CD8-positive, alpha-beta memory T cell (primary cell): ENCODE results near the gene BRME1. TPM values are rescaled to one million over a fixed set of nuclear protein-coding genes. Genes with fewer than 3 reads are reported as not detected.

ENCODE experiments used
- CTCF ChIA-PET: fragments of 350-600 bp; sonication (Branson Sonifier 250); formaldehyde crosslinking; loops from one replicate; lab custom pipeline; 2021; ENCODE audit warnings: antibody characterized with exemption; lab: Charles Lee
- POLR2A ChIA-PET: fragments of 350-600 bp; sonication (Branson Sonifier 250); formaldehyde crosslinking; loops from one replicate; lab custom pipeline; 2021; ENCODE audit warnings: antibody characterized with exemption; lab: Charles Lee
- DNase-seq, 5 donors: peaks; one replicate each; pipeline versions ENCODE4 v3.0.0 to v3.0.0-alpha.2; 2020 to 2022; ENCODE audit warnings: mixed read lengths in 1 of 5
- H3K27ac ChIP-seq: one replicate; pipeline ENCODE4 v1.7.0; 2013; ENCODE audit warnings: low read depth, mild to moderate bottlenecking, low read length, moderate library complexity
- H3K27me3 ChIP-seq: 2 replicates; pipeline ENCODE4 v1.7.0; 2013; ENCODE audit warnings: low read length, mild to moderate bottlenecking; ENCODE audit not compliant: insufficient read depth, poor library complexity, severe bottlenecking
- H3K36me3 ChIP-seq: 2 replicates; pipeline ENCODE4 v1.7.0; 2013; ENCODE audit warnings: mild to moderate bottlenecking, low read length, moderate library complexity; ENCODE audit not compliant: insufficient read depth
- H3K4me1 ChIP-seq: 2 replicates; pipeline ENCODE4 v1.7.0; 2013; ENCODE audit warnings: mild to moderate bottlenecking, low read length, moderate library complexity; ENCODE audit not compliant: insufficient read depth
- H3K4me3 ChIP-seq: 2 replicates; pipeline ENCODE4 v1.7.0; 2013; ENCODE audit warnings: mild to moderate bottlenecking, low read length
- H3K9me3 ChIP-seq: 2 replicates; pipeline ENCODE4 v1.7.0; 2013; ENCODE audit warnings: mild to moderate bottlenecking, low read length
- H3K27ac Mint-ChIP-seq, 8 donors: one replicate each; pipeline ENCODE4 v1.8.0; 2020 to 2021; ENCODE audit warnings: mixed read lengths in 8 of 8, mild to moderate bottlenecking in 6 of 8, inconsistent platforms in 3 of 8, moderate library complexity in 3 of 8
- H3K27me3 Mint-ChIP-seq, 2 donors: one replicate each; pipeline ENCODE4 v1.8.0; 2020 to 2021; ENCODE audit warnings: mixed read lengths in 2 of 2, mild to moderate bottlenecking in 1 of 2, moderate library complexity in 1 of 2
- H3K36me3 Mint-ChIP-seq, 3 donors: one replicate each; pipeline ENCODE4 v1.8.0; 2020 to 2021; ENCODE audit warnings: mixed read lengths in 3 of 3, inconsistent platforms in 1 of 3, mild to moderate bottlenecking in 1 of 3
- H3K4me1 Mint-ChIP-seq, 3 donors: one replicate each; pipeline ENCODE4 v1.8.0; 2020 to 2021; ENCODE audit warnings: mixed read lengths in 3 of 3, inconsistent platforms in 1 of 3, mild to moderate bottlenecking in 1 of 3
- H3K4me3 Mint-ChIP-seq, 7 donors: one replicate each; pipeline ENCODE4 v1.8.0; 2020 to 2021; ENCODE audit warnings: mixed read lengths in 7 of 7, mild to moderate bottlenecking in 6 of 7, moderate library complexity in 4 of 7, inconsistent platforms in 2 of 7
- H3K9me3 Mint-ChIP-seq, 5 donors: one replicate each; pipeline ENCODE4 v1.8.0; 2020 to 2022; ENCODE audit warnings: mixed read lengths in 5 of 5, mild to moderate bottlenecking in 3 of 5, moderate library complexity in 2 of 5, inconsistent platforms in 1 of 5
- polyA plus RNA-seq: library from polyadenylated mRNA; unstranded; fragments of 300-500 nt; fragmentation: Illumina TruSeq; gene quantifications from one replicate; pipeline ENCODE4 v1.2.3, GENCODE V29; 2021
- total RNA-seq, 2 experiments: library from RNA; stranded (reverse); gene quantifications; one replicate each; pipeline ENCODE4 v1.2.3, GENCODE V29; 2021

Gene BRME1
- total and polyA plus RNA-seq, 3 experiments from 2014 or later: 3.5 to 8.2 (median 6.8) TPM

DNA sequence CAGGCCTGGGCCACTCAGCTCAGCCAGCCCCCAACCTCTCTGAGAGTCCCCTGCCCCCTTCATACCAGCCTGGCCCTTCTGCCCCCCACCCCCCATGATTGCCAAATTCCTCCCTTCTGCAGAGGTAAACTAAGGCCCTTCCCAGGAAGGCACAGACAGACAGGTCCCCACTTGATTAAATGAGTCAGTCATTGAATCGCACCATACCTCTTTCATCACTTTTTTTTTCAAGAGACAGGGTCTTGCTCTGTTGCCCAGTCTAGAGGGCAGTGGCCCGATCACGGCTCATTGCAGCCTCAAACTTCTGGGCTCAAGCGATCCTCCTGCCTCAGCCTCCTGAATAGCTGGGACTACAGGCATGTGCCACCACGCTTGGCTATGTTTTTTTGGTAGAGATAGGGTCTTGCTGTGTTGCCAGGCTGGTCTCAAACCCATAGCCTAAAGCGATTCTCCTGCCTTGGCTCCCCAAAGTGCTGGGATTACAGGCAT lies 26.3 kb upstream of the BRME1 start:
- no peak for DNase-seq
- Mint-ChIP-seq H3K4me3 (no peak overlapping the region), H3K9me3 (no peaks in the 10 kb centered on the region), H3K4me1 (peaks cover 0 to 4% (median 2%) of the 10 kb centered on the region in 3 donors), H3K36me3 (peaks cover 2 to 10% (median 4%) of the 10 kb centered on the region in 3 donors), H3K27me3 (peaks cover 0 to 16% of the 10 kb centered on the region in 2 donors), H3K27ac (peak overlapping the region in 1 of 8 donors; percentile 94)
- Histone ChIP-seq H3K27ac (no peak overlapping the region), H3K36me3 (no peaks in the 10 kb centered on the region), H3K4me1 (no peaks in the 10 kb centered on the region), H3K27me3 (no peaks in the 10 kb centered on the region), H3K4me3 (no peak overlapping the region), H3K9me3 (no peaks in the 10 kb centered on the region)
- CTCF ChIA-PET: interaction anchor here (1.6 kb wide), 1 partner anchor 116 kb away, joined by 4 read pairs; no protein-coding TSS in a partner anchor
- POLR2A ChIA-PET: interaction anchor here (0.8 kb wide), 1 partner anchor 203 kb away, joined by 6 read pairs; no protein-coding TSS in a partner anchor

DNA sequence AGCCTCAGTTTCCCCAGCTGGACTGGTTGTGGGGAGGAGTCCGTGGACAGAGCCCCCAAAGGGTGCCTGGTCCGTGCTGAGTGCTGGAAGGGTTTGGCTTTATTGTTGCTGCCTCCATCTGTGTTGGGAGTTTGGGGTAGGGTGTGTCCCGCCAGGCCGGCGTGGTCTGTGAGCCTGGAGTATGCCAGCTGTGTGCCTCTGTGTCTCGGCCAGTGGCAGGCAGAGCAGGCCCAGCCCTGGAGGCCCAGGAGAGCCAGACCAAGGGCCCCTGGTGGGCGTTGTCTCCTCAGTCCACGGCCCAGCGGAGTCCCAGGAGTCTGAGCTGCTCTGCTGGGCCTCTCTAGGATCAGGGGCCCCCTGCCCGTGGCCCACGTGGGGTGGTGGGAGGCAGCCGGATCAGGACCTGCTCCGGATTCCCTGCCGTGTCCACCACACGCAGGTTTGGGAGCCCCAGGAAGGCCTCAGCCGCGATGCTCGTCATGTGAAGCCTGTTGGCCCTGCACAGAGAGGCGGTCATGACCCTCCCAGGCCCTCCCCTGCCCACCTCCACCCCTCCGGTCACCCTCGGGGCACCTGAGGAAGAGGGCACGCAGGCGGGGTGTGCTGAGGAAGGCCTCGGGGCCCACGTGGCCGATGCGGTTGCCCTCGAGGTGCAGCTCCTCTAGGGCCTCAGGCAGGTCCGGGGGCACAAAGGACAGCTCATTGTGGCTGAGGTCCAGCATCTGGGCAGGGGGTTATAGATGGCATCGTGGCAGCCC lies 25.7 kb upstream of the BRME1 start:
- Histone ChIP-seq H3K4me3 (no peak overlapping the region), H3K9me3 (no peaks in the 10 kb centered on the region), H3K4me1 (no peaks in the 10 kb centered on the region), H3K27ac (no peak overlapping the region), H3K36me3 (no peaks in the 10 kb centered on the region), H3K27me3 (no peaks in the 10 kb centered on the region)
- ChIA-PET POLR2A (interaction anchor here (0.6 kb wide), 1 partner anchor 71 kb away, joined by 3 read pairs; no protein-coding TSS in a partner anchor), CTCF (no interaction called here)
- Mint-ChIP-seq H3K4me3 (no peak overlapping the region), H3K9me3 (no peaks in the 10 kb centered on the region), H3K27ac (no peak overlapping the region), H3K4me1 (peaks cover 0 to 4% (median 2%) of the 10 kb centered on the region in 3 donors), H3K27me3 (peaks cover 0 to 16% of the 10 kb centered on the region in 2 donors), H3K36me3 (peaks cover 2 to 17% (median 4%) of the 10 kb centered on the region in 3 donors)
- no peak for DNase-seq

DNA sequence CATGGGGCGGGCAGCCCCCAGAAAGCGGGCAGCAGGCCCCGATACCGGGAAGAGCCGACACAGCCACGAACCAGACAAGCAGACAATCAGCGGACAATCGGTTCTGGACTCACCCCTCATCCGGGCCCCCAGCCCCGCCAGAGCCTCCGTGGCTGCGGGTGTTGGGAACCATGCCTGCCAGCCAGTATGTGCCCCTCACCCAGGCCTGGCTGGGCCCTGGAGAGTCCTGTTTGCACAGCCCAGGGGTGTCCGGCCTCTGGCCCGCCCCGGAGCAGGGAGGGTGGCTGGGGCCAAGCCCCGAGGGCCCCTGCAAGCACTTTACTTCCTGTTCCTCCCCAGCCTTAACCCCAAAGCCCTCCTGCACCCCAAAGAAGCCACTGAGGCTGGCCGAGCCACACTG lies 24.5 kb upstream of the BRME1 start:
- no peak for DNase-seq
- H3K4me1 ChIP-seq: no peaks in the 10 kb centered on the region
- Mint-ChIP-seq H3K36me3 (peaks cover 3 to 24% (median 4%) of the 10 kb centered on the region in 3 donors), H3K27ac (no peak overlapping the region), H3K27me3 (peaks cover 0 to 16% of the 10 kb centered on the region in 2 donors), H3K4me3 (no peak overlapping the region), H3K9me3 (no peaks in the 10 kb centered on the region), H3K4me1 (peaks cover 0 to 4% (median 2%) of the 10 kb centered on the region in 3 donors)
- no peak overlapping the region for H3K4me3 ChIP-seq
- no peaks in the 10 kb centered on the region for H3K27me3 ChIP-seq
- ChIA-PET CTCF (no interaction called here), POLR2A (no interaction called here)
- H3K9me3 ChIP-seq: no peaks in the 10 kb centered on the region
- H3K36me3 ChIP-seq: no peaks in the 10 kb centered on the region
- no peak overlapping the region for H3K27ac ChIP-seq

DNA sequence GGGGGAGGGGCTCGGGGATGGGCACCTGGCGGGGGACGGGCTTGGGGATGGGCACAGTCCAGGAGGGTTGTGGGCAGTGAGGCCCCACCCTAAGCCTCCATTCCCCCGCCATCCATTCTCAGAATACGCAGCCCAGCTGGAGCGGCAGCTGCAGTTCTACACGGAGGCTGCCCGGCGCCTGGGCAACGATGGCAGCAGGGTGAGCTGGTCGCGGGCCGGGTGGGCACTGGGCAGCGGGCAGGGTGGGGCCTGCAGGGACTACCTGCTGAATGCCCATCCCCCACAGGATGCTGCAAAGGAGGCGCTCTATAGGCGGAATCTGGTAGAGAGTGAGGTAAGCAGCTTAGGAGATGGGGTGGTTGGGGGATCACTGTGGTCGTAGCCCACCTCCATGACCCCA lies 24.0 kb upstream of the BRME1 start:
- H3K9me3 Mint-ChIP-seq: no peaks in the 10 kb centered on the region
- H3K27ac ChIP-seq: no peak overlapping the region
- no peaks in the 10 kb centered on the region for H3K9me3 ChIP-seq
- ChIA-PET POLR2A (no interaction called here), CTCF (no interaction called here)
- no peaks in the 10 kb centered on the region for H3K27me3 ChIP-seq
- peaks cover 3 to 27% (median 4%) of the 10 kb centered on the region in 3 donors for H3K36me3 Mint-ChIP-seq
- peaks cover 0 to 15% of the 10 kb centered on the region in 2 donors for H3K27me3 Mint-ChIP-seq
- H3K4me1 ChIP-seq: no peaks in the 10 kb centered on the region
- H3K4me3 Mint-ChIP-seq: no peak overlapping the region
- no peak overlapping the region for H3K27ac Mint-ChIP-seq
- no peak overlapping the region for H3K4me3 ChIP-seq
- H3K4me1 Mint-ChIP-seq: peaks cover 0 to 4% (median 2%) of the 10 kb centered on the region in 3 donors
- no peak for DNase-seq
- H3K36me3 ChIP-seq: no peaks in the 10 kb centered on the region

DNA sequence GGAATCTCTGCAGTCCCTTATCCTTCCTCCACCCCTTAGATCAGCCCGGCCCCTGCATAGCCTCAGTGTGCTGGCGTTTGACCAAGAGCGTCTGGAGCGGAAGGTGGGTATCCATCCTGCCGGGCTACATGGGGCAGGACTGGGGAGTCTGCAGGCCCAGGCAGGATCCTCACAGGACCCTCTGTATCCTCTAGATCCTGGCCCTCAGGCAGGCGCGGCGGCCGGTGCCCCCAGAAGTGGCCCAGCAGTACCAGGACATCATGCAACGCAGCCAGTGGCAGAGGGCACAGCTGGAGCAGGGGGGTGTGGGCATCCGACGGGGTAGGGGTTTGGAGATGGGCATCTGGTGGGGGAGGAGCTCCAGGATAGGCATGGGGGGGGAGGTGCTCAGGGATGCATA lies 23.4 kb upstream of the BRME1 start:
- Histone ChIP-seq H3K9me3 (no peaks in the 10 kb centered on the region), H3K27me3 (no peaks in the 10 kb centered on the region), H3K27ac (no peak overlapping the region), H3K36me3 (no peaks in the 10 kb centered on the region), H3K4me1 (no peaks in the 10 kb centered on the region), H3K4me3 (no peak overlapping the region)
- CTCF ChIA-PET: no interaction called here
- Mint-ChIP-seq H3K36me3 (peaks cover 4 to 31% (median 5%) of the 10 kb centered on the region in 3 donors), H3K4me1 (peaks cover 0 to 4% (median 2%) of the 10 kb centered on the region in 3 donors), H3K9me3 (no peaks in the 10 kb centered on the region), H3K4me3 (no peak overlapping the region), H3K27me3 (peaks cover 0 to 9% of the 10 kb centered on the region in 2 donors), H3K27ac (no peak overlapping the region)
- POLR2A ChIA-PET: no interaction called here
- DNase-seq: no peak

DNA sequence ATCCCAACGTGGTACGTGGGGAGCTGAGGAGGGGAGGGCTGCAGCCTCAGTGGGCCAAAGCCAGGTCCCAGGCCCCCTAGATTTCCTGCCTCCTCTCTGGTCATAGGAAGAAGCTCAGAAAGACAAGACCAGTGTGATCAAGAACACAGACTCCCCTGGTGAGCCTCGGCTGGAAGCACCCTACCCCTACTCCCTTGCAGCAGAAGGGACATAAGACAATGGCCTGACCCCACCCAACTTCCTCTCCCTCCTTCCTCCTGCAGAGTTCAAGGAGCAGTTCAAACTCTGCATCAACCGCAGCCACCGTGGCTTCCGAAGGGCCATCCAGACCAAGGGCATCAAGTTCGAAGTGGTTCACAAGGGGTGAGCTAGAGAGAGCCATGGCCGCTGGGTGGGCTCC lies 20.8 kb upstream of the BRME1 start:
- CTCF ChIA-PET: no interaction called here
- Mint-ChIP-seq H3K9me3 (no peaks in the 10 kb centered on the region), H3K27ac (peak overlapping the region in 1 of 8 donors; percentile 83)

DNA sequence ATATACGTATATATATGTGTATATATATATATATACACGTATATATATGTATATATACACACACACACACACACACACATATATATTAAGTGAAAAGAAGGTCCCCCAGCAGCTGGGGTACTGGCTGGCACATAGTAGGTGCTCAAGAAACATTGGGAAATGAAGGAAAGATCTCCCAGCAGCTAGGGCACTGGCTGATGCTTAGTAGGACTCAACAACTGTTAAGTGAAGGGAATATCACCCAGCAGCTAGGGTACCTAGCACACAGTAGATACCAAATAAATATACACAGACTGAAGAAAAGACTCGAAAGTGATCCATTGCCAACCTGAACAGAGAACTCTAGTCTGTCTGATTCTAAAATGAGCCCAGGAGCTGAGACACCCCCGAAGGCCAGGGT lies 20.1 kb upstream of the BRME1 start:
- no peaks in the 10 kb centered on the region for H3K9me3 Mint-ChIP-seq
- no peak overlapping the region for H3K4me3 Mint-ChIP-seq
- H3K27ac Mint-ChIP-seq: no peak overlapping the region
- Histone ChIP-seq H3K4me3 (no peak overlapping the region), H3K27me3 (no peaks in the 10 kb centered on the region), H3K36me3 (peaks cover 3% of the 10 kb centered on the region), H3K27ac (no peak overlapping the region), H3K4me1 (no peaks in the 10 kb centered on the region), H3K9me3 (peaks cover 1% of the 10 kb centered on the region)
- no peaks in the 10 kb centered on the region for H3K27me3 Mint-ChIP-seq
- no peak for DNase-seq
- ChIA-PET CTCF (no interaction called here), POLR2A (interaction anchor here (1.4 kb wide), 1 partner anchor 106 kb away, joined by 4 read pairs; the partner anchor contains the start of gene IL27RA)
- peaks cover 0 to 3% (median 3%) of the 10 kb centered on the region in 3 donors for H3K4me1 Mint-ChIP-seq
- peaks cover 15 to 58% (median 18%) of the 10 kb centered on the region in 3 donors for H3K36me3 Mint-ChIP-seq

More for the DNA sequence above, 20.8 kb upstream of the BRME1 start:
- no peak for DNase-seq
- no peak overlapping the region for H3K27ac ChIP-seq
- H3K36me3 ChIP-seq: no peaks in the 10 kb centered on the region
- H3K4me3 Mint-ChIP-seq: no peak overlapping the region
- H3K4me3 ChIP-seq: no peak overlapping the region
- no peaks in the 10 kb centered on the region for H3K27me3 ChIP-seq
- H3K9me3 ChIP-seq: no peaks in the 10 kb centered on the region
- POLR2A ChIA-PET: interaction anchor here (0.5 to 1.4 kb wide), 2 partner anchors 105 to 311 kb away, joined by 4 to 8 read pairs; partner anchors contain the start of gene IL27RA
- H3K36me3 Mint-ChIP-seq: peaks cover 11 to 51% (median 13%) of the 10 kb centered on the region in 3 donors
- no peaks in the 10 kb centered on the region for H3K4me1 Mint-ChIP-seq
- H3K4me1 ChIP-seq: no peaks in the 10 kb centered on the region
- no peaks in the 10 kb centered on the region for H3K27me3 Mint-ChIP-seq
